ENCODE measurements around the gene DBN1.
A peak's percentile ranks its signal among the peaks of the same experiment; 100 is the strongest.

Gene DBN1

DNA sequence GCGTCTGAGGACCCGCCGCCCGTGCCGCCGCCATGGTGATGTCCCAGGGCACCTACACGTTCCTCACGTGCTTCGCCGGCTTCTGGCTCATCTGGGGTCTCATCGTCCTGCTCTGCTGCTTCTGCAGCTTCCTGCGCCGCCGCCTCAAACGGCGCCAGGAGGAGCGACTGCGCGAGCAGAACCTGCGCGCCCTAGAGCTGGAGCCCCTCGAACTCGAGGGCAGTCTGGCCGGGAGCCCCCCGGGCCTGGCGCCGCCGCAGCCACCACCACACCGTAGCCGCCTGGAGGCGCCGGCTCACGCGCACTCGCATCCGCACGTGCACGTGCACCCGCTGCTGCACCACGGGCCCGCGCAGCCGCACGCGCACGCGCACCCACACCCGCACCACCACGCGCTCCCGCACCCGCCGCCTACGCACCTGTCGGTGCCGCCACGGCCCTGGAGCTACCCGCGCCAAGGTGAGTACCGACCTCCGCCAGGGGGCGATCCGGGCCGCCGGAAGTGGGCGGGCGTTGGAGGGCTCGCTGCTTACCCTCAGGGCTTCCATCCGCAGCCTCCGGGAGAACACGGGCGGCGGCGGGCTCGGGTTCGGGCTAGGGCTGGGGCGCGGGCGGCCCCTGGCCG is 18.3 kb downstream of the DBN1 start:
- peak; percentile 94 for DNase-seq
- peak overlapping the region; percentile 84 for H3K27ac Mint-ChIP-seq
- H3K27me3 Mint-ChIP-seq = peaks cover 38% of the 10 kb centered on the region
- peak overlapping the region; percentile 80 for H3K4me3 Mint-ChIP-seq
- no peaks in the 10 kb centered on the region for H3K36me3 Mint-ChIP-seq
- peaks cover 29% of the 10 kb centered on the region for H3K4me1 Mint-ChIP-seq
- no peaks in the 10 kb centered on the region for H3K9me3 Mint-ChIP-seq
- CTCF ChIA-PET = interaction anchor here (0.8 to 7.2 kb wide), 33 partner anchors 10 to 342 kb away, joined by 3 to 228 read pairs (median 4); partner anchors contain the start of genes F12, GRK6, LMAN2 and PDLIM7

DNA sequence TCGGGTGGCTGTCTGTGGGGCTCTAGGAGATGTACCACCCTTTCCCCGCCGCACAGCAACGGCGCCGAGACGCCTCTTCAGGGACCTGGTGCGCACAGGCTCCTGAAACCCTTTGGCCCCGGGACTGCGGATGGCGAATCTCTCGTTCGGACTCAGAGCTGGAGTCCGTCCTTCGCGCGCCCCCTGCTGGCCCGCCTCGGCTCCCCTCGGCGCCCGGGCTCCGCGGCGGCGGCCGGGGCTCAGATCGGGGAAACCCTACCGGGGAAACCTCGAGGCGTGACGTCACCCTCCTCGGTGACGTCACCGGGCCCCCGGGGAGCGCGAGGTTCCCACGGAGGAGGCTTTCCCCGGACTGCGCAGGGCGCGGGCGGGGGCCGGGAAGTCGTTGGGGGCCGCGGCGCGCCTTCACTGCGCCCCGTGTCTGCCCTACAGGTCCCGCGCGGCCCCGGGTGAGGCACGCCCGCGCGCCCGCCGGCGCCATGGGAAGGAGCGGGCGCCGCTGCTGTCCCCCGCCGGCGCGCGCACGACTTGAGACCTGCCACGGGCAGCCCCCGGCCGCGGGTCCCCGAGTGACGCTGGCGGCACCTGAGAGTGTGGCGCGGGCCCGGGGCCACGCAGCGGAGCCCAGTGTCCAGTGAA is 18.9 kb downstream of the DBN1 start:
- Mint-ChIP-seq H3K27me3 (peaks cover 44% of the 10 kb centered on the region), H3K4me3 (peak overlapping the region; percentile 80), H3K9me3 (no peaks in the 10 kb centered on the region), H3K4me1 (peaks cover 29% of the 10 kb centered on the region), H3K27ac (peak overlapping the region; percentile 84), H3K36me3 (no peaks in the 10 kb centered on the region)
- CTCF ChIA-PET = interaction anchor here (0.7 to 7.2 kb wide), 26 partner anchors 9 to 341 kb away, joined by 3 to 228 read pairs (median 4); partner anchors contain the start of genes F12, GRK6, LMAN2 and PFN3
- peak; percentile 92 for DNase-seq

DNA sequence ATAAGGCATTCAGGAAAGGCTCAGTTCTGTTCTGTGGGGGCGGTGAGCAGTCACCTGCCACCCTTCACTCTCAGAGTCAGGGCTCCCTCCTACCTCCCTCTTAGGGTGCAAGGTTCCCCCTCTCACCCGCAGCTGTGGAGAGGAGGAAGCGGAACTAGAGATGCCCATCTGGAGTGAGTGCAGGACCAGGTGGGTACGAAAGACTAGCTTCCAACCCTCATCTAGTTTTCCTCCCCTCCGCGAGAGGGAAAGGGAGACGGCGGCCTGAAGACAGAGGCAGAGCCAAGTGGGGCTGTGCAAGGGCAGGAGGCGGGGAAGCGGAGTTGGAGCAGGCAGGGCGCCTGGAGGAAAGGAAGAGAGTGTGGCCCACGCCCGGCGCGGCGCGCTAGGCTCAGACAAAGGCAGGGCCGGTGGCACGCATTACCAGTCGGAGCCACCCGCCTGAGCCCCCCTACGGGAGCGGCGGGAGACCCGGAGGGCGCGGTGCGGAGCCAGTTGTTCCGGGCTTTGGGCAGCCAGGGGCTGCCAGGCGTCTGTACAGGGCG is 19.5 kb downstream of the DBN1 start:
- H3K27me3 Mint-ChIP-seq = peaks cover 50% of the 10 kb centered on the region
- DNase-seq = no peak
- H3K4me3 Mint-ChIP-seq = peak overlapping the region; percentile 68
- CTCF ChIA-PET = interaction anchor here (0.7 to 7.2 kb wide), 15 partner anchors 9 to 144 kb away, joined by 3 to 228 read pairs (median 7); partner anchors contain the start of genes F12, GRK6, PFN3 and PRR7
- peaks cover 29% of the 10 kb centered on the region for H3K4me1 Mint-ChIP-seq
- H3K36me3 Mint-ChIP-seq = no peaks in the 10 kb centered on the region
- no peaks in the 10 kb centered on the region for H3K9me3 Mint-ChIP-seq
- peak overlapping the region; percentile 84 for H3K27ac Mint-ChIP-seq

DNA sequence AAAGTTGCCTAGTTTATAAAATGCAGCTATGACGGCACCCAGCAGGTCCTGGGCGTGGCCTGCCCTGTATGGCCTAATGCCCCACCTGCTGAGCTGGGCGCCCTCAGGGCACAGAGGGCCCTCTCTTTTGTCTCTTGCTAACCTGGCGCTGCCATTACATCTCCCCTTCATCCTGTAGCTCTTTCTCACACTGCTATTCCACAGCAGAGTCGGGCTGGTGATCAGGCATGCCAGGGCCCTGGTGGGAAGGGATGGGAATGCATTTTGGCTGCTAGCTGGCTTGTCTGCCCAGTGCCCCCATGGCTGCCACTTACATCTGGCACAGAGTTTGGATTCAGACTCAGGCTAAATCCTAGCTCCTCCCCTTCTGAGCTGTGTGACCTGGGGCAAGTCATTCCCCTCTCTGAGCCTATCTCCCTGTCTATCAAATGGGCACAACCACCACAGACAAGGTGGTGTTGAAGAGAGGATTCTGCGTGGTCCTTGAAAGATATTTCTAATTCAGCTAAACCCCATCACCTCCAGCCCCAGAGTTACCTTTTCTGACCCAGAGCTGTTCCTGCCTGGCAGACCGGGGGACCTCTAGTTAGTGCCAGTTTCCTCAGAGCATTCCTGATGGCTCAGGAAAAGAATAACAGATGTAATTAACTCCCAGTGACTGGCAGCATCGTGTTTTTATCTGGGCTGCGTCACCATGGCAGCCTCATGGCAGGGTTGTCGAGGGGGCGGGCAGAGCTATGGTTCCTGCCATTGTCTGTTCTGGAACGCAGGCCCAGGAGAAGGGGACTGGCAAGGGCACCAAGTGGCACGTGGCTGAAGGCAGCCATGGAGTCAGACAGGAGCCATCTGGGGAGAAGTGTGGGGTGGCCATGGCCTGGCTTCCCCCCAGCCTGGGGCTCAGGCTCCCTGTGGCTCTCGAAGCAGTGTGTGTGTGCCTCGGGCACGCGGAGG is 20.5 kb downstream of the DBN1 start:
- peak overlapping the region; percentile 31 for H3K4me3 Mint-ChIP-seq
- peaks cover 59% of the 10 kb centered on the region for H3K27me3 Mint-ChIP-seq
- CTCF ChIA-PET = interaction anchor here (1.0 to 7.2 kb wide), 10 partner anchors 8 to 141 kb away, joined by 3 to 228 read pairs (median 8); partner anchors contain the start of genes F12, GRK6, PFN3 and PRR7
- no peaks in the 10 kb centered on the region for H3K36me3 Mint-ChIP-seq
- no peak for DNase-seq
- H3K27ac Mint-ChIP-seq = no peak overlapping the region
- H3K4me1 Mint-ChIP-seq = peaks cover 37% of the 10 kb centered on the region
- H3K9me3 Mint-ChIP-seq = no peaks in the 10 kb centered on the region

- Mint-ChIP-seq H3K36me3 (no peaks in the 10 kb centered on the region), H3K27ac (no peak overlapping the region), H3K4me1 (peaks cover 36% of the 10 kb centered on the region), H3K9me3 (no peaks in the 10 kb centered on the region), H3K4me3 (no peak overlapping the region), H3K27me3 (peaks cover 66% of the 10 kb centered on the region)
- DNase-seq = no peak
- CTCF ChIA-PET = interaction anchor here (0.7 to 8.3 kb wide), 5 partner anchors 42 to 142 kb away, joined by 3 to 228 read pairs (median 104); partner anchors contain the start of genes F12 and PFN3
Observed at GRCh38 chr5:177450667-177451424, 22.6 kb downstream of the DBN1 start.

DNA sequence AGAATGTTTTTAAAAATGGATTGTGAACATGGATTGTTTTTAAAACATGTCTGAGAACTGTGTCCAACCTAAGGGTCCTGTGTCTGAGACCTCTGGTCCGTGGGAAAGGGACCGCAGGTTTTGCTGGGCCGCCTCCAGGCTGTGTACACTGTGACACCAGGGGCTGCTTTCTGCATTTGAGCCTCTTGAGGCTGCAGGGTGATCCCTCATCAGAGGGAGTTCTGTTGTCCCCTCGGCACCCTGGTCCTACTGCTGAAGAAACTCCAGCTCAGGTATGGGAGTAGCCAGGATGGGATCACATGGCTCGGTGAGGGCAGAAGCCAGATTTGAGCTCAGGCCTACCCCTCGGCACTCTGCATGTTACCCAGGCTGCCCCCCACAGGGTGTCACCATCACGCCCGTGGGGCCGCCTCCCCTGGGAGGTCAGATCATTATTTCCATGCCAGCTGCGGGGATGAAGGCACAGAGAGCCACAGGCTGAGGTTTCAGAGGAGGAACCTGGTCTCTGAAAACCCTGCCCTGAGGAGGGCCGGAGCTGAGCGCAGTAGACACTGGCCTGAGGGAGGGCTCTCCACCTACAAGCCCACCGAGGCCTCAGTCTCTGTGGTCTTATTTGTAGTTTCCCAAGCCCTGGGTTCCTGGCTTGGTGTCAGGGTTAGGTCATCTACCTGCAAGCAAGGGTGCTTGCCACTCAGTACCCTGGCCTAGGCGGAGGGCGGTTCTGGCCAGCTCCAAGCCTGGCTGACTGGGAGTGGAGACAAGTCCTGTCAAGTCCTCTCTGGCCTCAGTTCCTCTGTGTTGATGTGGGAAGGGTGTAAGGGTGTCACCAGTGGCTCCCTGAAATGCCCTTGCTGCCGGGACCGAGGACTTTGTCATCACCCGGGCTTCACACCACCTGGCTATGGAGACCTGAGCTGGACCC is 24.0 kb downstream of the DBN1 start:
- Mint-ChIP-seq H3K27ac (no peak overlapping the region), H3K4me3 (no peak overlapping the region), H3K27me3 (peaks cover 68% of the 10 kb centered on the region), H3K9me3 (no peaks in the 10 kb centered on the region), H3K4me1 (peaks cover 50% of the 10 kb centered on the region), H3K36me3 (no peaks in the 10 kb centered on the region)
- CTCF ChIA-PET = interaction anchor here (0.7 to 8.3 kb wide), 4 partner anchors 41 to 140 kb away, joined by 3 to 119 read pairs (median 54); partner anchors contain the start of genes F12 and PFN3
- no peak for DNase-seq

DNA sequence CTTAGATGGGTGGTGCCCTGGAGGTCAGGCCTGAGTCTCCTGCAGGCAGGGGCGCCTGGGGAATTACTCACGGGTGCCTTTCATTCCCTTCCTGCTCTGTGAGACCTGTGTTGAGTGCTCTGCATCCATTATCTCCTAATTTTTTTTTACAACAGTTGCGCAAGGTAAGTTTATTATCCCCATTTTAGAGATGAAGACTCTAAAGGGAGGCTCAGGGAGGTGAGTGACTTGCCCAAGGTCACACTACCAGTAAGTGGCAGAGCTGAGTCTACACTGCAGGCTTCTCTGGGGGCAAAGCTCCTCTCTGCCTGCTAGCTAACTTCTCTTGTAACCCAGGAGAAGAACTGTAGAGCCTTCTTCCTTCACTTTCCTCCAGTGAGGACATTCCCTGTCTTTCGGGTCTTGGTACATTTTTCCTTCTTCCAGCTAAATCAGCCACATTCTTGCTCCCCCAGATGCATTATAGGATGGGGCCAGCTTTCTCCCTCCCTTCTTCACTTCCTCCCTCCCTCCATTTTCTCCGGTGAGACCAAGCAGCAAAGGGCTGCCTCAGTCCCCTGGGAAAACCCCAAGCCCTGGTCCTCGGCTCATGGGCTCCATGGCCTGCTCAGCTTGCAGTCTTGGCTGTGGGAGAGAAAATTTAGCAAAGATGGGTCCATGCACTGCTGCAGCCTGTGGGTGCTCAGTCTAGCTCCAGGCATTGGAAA is 25.0 kb downstream of the DBN1 start:
- Mint-ChIP-seq H3K36me3 (peaks cover 3% of the 10 kb centered on the region), H3K4me1 (peaks cover 51% of the 10 kb centered on the region)

DNA sequence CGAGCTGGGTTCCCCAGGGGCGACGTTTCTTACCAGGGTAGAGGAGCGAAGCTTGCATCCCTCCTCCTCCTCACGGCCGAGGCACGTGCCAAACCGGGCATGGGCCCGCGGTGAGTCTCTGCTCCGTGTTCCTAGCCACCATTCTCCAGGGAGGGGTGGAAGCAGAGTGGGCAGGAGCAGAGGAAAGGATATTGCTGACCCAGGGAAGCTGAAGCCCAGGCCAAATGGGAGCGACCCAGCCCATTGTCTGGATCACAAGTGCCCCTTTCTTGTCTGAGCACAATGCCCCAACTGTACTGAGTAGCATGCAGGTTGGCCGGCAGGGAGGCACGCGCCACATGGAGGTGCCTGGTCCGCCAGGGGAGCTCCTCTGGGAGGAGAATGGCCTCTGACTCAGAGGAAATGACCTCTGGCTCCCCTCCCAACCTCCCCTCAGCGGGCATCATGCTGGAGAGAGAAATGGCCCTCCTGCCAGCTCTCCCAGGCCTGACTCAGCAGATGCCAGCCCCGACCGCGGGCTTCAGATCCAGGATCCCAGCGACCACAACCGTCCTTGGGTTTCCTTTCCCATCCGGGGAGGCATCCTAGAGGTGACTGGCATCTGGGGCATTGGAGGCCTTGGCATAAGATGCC is 25.7 kb downstream of the DBN1 start:
- H3K4me1 Mint-ChIP-seq = peaks cover 50% of the 10 kb centered on the region
- CTCF ChIA-PET = interaction anchor here (0.7 to 8.3 kb wide), 7 partner anchors 8 to 334 kb away, joined by 3 to 104 read pairs (median 7); partner anchors contain the start of gene PFN3
- H3K4me3 Mint-ChIP-seq = peak overlapping the region; percentile 43
- DNase-seq = no peak
- H3K27ac Mint-ChIP-seq = peak overlapping the region; percentile 72
- H3K9me3 Mint-ChIP-seq = no peaks in the 10 kb centered on the region
- peaks cover 52% of the 10 kb centered on the region for H3K27me3 Mint-ChIP-seq
- H3K36me3 Mint-ChIP-seq = peaks cover 7% of the 10 kb centered on the region

More for the DNA sequence above, 25.0 kb downstream of the DBN1 start:
- CTCF ChIA-PET = interaction anchor here (0.7 to 8.3 kb wide), 6 partner anchors 16 to 335 kb away, joined by 3 to 104 read pairs (median 6); partner anchors contain the start of gene PFN3
- Mint-ChIP-seq H3K4me3 (peak overlapping the region; percentile 51), H3K27me3 (peaks cover 58% of the 10 kb centered on the region), H3K9me3 (no peaks in the 10 kb centered on the region), H3K27ac (peak overlapping the region; percentile 53)
- DNase-seq = no peak

- H3K9me3 Mint-ChIP-seq = no peaks in the 10 kb centered on the region
- H3K36me3 Mint-ChIP-seq = peaks cover 12% of the 10 kb centered on the region
- CTCF ChIA-PET = interaction anchor here (0.7 to 8.3 kb wide), 7 partner anchors 9 to 57 kb away, joined by 3 to 104 read pairs (median 10); partner anchors contain the start of gene PFN3
- peak overlapping the region; percentile 43 for H3K4me3 Mint-ChIP-seq
- peaks cover 54% of the 10 kb centered on the region for H3K4me1 Mint-ChIP-seq
- DNase-seq = peak; percentile 86
- H3K27me3 Mint-ChIP-seq = peaks cover 46% of the 10 kb centered on the region
- no peak overlapping the region for H3K27ac Mint-ChIP-seq
Observed at GRCh38 chr5:177447066-177447610, 26.3 kb downstream of the DBN1 start.

DNA sequence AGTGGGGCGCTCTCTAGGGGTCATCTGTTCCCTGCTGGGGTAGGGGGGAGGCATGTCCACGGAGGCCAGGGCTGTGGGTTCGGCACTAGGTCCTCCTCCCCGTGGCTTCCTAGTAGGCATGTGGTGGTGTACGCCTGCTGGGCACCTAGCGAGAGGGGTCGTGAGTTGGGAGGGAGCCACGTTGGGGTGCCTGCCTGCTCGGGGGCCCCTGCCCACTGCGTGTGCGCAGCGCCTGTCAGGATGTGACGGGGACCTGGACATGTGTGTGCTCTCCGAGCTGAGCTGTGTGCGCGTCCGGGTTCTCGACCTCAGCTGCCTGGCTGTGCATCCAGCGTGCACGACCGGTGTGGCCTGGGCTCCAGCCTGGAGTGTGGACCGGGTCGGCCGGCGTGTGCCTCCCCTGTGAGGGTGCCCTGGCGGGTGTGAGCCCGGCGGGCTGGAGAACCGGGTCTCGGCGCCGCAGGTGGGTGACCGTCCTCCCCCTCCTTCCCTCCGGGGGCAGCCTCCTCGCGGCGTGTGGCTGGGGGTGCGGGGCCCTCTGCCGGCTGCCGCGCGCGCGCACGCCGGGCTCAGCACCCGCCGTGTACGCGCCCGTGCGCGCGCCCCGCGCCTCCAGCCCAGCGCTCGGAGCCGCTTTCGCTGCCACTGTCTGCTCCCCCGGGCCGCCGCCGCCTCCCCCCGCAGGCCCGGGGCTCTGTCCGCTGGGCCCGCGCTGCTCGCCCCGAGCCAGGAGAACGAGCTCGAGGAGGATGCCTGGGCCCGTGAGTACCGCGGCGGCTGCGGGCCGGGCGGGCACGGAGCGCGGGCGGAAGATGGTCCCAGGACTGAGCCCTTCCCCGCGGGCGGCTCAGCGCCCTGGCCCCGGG is 27.0 kb downstream of the DBN1 start, which contains the start of gene PRR7:
Gene PRR7 (plus strand): TSS at position 615 of the 866 bp plus-strand sequence. CDS start 8,254 bp downstream, outside the sequence.
- Mint-ChIP-seq H3K9me3 (no peaks in the 10 kb centered on the region), H3K36me3 (peaks cover 18% of the 10 kb centered on the region), H3K4me3 (peak within 1 kb of the TSS; percentile 64), H3K27ac (peak within 1 kb of the TSS; percentile 88), H3K27me3 (peaks cover 41% of the 10 kb centered on the region), H3K4me1 (peaks cover 55% of the 10 kb centered on the region)
- CTCF ChIA-PET = interaction anchor here (1.1 to 8.3 kb wide), 6 partner anchors 9 to 57 kb away, joined by 7 to 104 read pairs (median 24); partner anchors contain the start of gene PFN3
- peak; percentile 77 for DNase-seq

Data from activated naive CD4-positive, alpha-beta T cell treated with anti-CD3 and anti-CD28 coated beads, Interleukin-2, amount 10 ng/mL, durations not matched to agents 7 days and 5 days (primary cell).